Peyer's patch (tissue), 4 donors: ENCODE data around the gene HAUS3. TPM values are rescaled to one million over a fixed set of nuclear protein-coding genes. Genes with fewer than 3 reads are reported as not detected.
A peak's percentile ranks its signal among the peaks of the same experiment; 100 is the strongest.

Source experiments
- DNase-seq, 3 donors: peaks; one replicate each; pipeline ENCODE4 v3.0.0-alpha.2; 2017 to 2019
- H3K27ac ChIP-seq, 4 donors: fragments of 200-600 bp; sonication (generic); one replicate each; pipeline ENCODE4 v1.5.1; 2016 to 2019
- H3K27me3 ChIP-seq, 2 donors: fragments of 200-600 bp; sonication (generic); one replicate each; pipeline ENCODE4 v1.5.1; 2019
- H3K36me3 ChIP-seq, 3 donors: fragments of 200-600 bp; sonication (generic); one replicate each; pipeline ENCODE4 v1.5.1; 2016 to 2019
- H3K4me1 ChIP-seq, 4 donors: fragments of 200-600 bp; sonication (generic); one replicate each; pipeline ENCODE4 v1.5.1; 2016 to 2019
- H3K4me3 ChIP-seq, 4 donors: fragments of 200-600 bp; sonication (generic); 1 replicate in 3 of 4; 2 replicates in 1 of 4; pipeline ENCODE4 v1.5.1; 2016 to 2019; ENCODE audit warnings: mild to moderate bottlenecking in 1 of 4
- H3K9me3 ChIP-seq, 4 donors: fragments of 200-600 bp; sonication (generic); one replicate each; pipeline ENCODE4 v1.5.1; 2016 to 2019; ENCODE audit warnings: mild to moderate bottlenecking in 1 of 4
- CTCF ChIP-seq, 6 experiments: fragments of 450-650 bp in 4 of 6; fragments of 200-600 bp in 2 of 6; sonication (generic) in 1 of 6; IDR thresholded peaks; one replicate each; pipeline ENCODE4 v1.5.1; 2017 to 2019; ENCODE audit warnings: antibody characterized with exemption in 6 of 6, mild to moderate bottlenecking in 3 of 6, moderate library complexity in 1 of 6
- POLR2A ChIP-seq, 2 donors: fragments of 450-650 bp; IDR thresholded peaks; one replicate each; pipeline ENCODE4 v1.5.1; 2017; ENCODE audit warnings: antibody characterized with exemption in 2 of 2, mild to moderate bottlenecking in 2 of 2, moderate library complexity in 2 of 2
- total RNA-seq, 4 donors: library from RNA; depleted of rRNA; stranded (reverse); fragments of >200 nt; gene quantifications; one replicate each; pipeline ENCODE4 v1.1.0, GENCODE V29; 2016

HAUS3 gene
- total RNA-seq, 4 donors from 2014 or later, result 8.6 to 11.6 (median 9.0) TPM

- Histone ChIP-seq H3K27me3 (no peaks in the 10 kb centered on the region), H3K4me1 (peaks cover 0 to 66% (median 20%) of the 10 kb centered on the region in 4 donors), H3K36me3 (peaks cover 0 to 29% (median 0%) of the 10 kb centered on the region in 3 donors), H3K4me3 (peak overlapping the region in 3 of 4 donors; percentile 12 to 99 (median 98)), H3K9me3 (no peaks in the 10 kb centered on the region), H3K27ac (peak overlapping the region in 2 of 4 donors; percentile 95 to 97)
- peak in 2 of 3 donors; percentile 44 to 46 for DNase-seq
- no peak for TF ChIP-seq POLR2A (IDR thresholded peaks at IDR 0.05)
- TF ChIP-seq CTCF (IDR thresholded peaks at IDR 0.05), result no peak
These were observed 17.8 kb upstream of the HAUS3 start for GRCh38 chr4:2259541-2260343.

- Histone ChIP-seq H3K9me3 (no peaks in the 10 kb centered on the region), H3K27ac (peak overlapping the region in 2 of 4 donors; percentile 46 to 97), H3K4me1 (peaks cover 0 to 66% (median 20%) of the 10 kb centered on the region in 4 donors), H3K27me3 (no peaks in the 10 kb centered on the region), H3K4me3 (no peak overlapping the region), H3K36me3 (peaks cover 0 to 35% (median 0%) of the 10 kb centered on the region in 3 donors)
- DNase-seq, result peak in 1 of 3 donors; percentile 46
- TF ChIP-seq POLR2A (IDR thresholded peaks at IDR 0.05), result no peak
- TF ChIP-seq CTCF (IDR thresholded peaks at IDR 0.05), result no peak
These were observed 17.2 kb upstream of the HAUS3 start for GRCh38 chr4:2259036-2259540.

GRCh38 chr4:2258091-2259035 lies 16.4 kb upstream of the HAUS3 start:
- Histone ChIP-seq H3K27me3 (no peaks in the 10 kb centered on the region), H3K36me3 (peaks cover 0 to 43% (median 0%) of the 10 kb centered on the region in 3 donors), H3K27ac (peak overlapping the region in 3 of 4 donors; percentile 46 to 73 (median 61)), H3K9me3 (no peaks in the 10 kb centered on the region), H3K4me1 (peaks cover 0 to 65% (median 20%) of the 10 kb centered on the region in 4 donors), H3K4me3 (no peak overlapping the region)
- TF ChIP-seq CTCF (IDR thresholded peaks at IDR 0.05), result no peak
- no peak for TF ChIP-seq POLR2A (IDR thresholded peaks at IDR 0.05)
- DNase-seq, result peak in 2 of 3 donors; percentile 8 to 43

- H3K4me1 ChIP-seq, result peaks cover 0 to 56% (median 15%) of the 10 kb centered on the region in 4 donors
- peak in 2 of 3 donors; percentile 12 to 43 for DNase-seq
- TF ChIP-seq CTCF (IDR thresholded peaks at IDR 0.05) (no peak), POLR2A (IDR thresholded peaks at IDR 0.05) (no peak)
- H3K27me3 ChIP-seq, result no peaks in the 10 kb centered on the region
- peak overlapping the region; percentile 46 to 73 (median 59) for H3K27ac ChIP-seq
- H3K36me3 ChIP-seq, result peaks cover 0 to 51% (median 0%) of the 10 kb centered on the region in 3 donors
- no peak overlapping the region for H3K4me3 ChIP-seq
- H3K9me3 ChIP-seq, result no peaks in the 10 kb centered on the region
These were observed 15.6 kb upstream of the HAUS3 start for GRCh38 chr4:2257361-2258081.
